Stimulated activated CD8-positive, alpha-beta memory T cell treated with anti-CD3 and anti-CD28 coated beads, Interleukin-12 subunit alpha, Interleukin-12 subunit beta, amount 100 ng/mL, for 24 hours (primary cell): ENCODE data around the gene SOX5.

ENCODE experiments used
- DNase-seq: peaks from one replicate; pipeline ENCODE4 v3.0.0-alpha.2; 2020; ENCODE audit errors: extremely low read depth

Gene SOX5

GRCh38 chr12:23488130-23488529 lies 461.3 kb downstream of the SOX5 start:
- DNase-seq = no peak

DNA sequence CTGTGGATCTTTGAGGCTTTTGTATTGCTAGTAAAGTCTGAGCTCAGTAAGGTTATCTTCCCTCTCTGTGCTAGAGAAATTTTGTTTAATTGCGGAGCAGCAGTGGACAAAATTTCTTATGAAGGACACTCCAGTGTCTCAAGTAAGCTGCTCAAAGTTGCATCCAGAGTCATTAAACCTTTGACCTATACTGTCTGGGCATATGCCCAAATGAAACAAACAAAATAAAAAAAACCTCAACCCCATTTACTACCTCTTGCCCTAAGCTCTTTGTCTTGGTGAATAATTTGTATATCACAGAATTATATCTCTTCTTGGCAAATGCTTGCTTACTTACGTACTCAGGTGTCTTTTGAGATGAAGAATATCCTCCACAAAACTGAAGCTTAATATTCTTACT lies 465.2 kb downstream of the SOX5 start:
- DNase-seq = no peak

- DNase-seq = no peak
These were observed 466.9 kb downstream of the SOX5 start for GRCh38 chr12:23482571-23482970.
